ENCODE results near the gene DTYMK. TPM values are rescaled to one million over a fixed set of nuclear protein-coding genes. Genes with fewer than 3 reads are reported as not detected.

DTYMK gene
- polyA plus RNA-seq, 1 donor: 27.0 TPM

DNA sequence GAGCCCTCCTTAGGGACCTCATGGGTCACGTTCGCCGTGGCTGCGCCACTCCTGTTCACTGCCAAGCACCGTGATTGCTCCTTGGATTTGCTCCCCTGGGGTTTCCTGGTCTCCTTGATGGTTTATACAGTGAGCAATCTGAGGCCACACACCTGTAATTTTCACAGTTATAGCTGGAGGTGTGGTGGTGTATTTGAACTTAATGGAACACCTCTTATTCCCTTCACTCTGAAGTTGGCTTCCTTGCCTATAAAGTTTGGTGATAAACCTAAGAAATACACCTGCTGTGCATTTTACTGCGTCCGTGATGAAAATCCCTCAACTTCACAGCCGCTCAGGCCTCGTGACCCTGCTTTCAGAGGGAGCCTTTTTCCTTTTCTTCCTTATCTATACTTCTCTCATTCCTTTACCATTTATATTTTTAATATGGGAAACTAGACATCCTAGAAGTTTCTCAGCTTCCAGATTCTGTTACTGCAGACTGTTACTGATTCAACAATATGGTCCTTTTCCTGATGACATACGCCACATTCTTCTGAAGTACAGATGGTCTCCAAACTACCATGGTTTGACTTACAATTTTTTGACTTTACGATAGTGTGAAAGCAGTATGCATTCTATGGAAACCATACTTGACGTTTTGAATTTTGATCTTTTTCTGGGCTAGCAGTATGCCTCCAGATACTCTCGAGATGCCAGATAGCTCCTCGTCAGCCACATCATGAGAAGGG lies 40.5 kb downstream of the DTYMK start:
- no peak for DNase-seq

- no peak for DNase-seq
Observed at GRCh38 chr2:241645056-241645914, 41.3 kb downstream of the DTYMK start.

DNA sequence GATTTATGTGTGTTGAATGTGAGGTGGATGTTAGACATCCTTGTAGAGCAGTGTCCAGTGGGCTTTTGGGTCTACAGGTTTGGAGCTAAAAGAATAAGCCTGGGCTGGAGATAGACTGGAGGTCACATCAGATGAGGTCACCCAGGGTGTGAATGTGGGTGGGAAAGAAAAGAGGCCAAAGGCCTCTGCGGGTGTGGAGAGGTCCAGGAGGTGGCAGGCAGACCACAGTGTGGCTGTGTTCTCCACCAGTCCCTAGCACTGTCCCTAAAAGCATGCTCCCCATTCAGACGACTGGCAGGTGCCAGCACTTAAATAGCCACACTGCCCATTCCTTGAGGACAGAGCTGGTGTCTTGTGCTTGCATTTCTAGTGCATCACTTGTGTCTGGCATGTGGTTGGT lies 45.0 kb downstream of the DTYMK start:
- no peak for DNase-seq

DNA sequence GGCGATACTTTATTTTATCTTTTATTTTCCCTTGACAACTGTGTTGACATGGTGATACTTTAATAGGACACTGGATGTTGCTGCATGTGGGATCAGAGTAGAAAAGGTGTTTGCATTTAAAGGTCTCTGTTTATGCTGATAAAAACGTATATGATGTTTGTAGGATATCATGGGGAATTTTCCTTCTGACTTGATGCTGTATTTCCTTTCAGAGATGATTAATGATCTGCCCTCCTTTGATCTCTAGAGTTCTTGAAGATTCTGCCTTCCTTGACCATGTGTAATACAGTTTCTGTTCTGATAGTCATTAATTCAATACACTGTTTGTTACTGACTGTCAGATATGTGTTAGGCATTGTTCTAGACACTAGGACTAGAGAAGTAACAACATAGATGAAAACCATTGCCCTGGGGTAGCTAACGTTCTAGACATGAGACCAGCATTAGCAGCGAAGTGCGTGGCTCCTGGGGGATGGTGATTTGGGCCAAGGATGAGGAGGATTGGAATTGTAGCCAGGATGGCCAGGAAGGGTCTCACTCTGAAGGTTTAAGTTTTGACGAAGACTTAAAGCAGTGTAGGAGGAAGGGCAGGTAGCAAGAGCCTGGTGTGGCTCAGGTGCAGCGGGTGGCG lies 46.3 kb downstream of the DTYMK start:
- DNase-seq: no peak

- no peak for DNase-seq
Observed at GRCh38 chr2:241639385-241639784, 47.2 kb downstream of the DTYMK start.

GRCh38 chr2:241638940-241639339 lies 47.7 kb downstream of the DTYMK start:
- DNase-seq: no peak

DNA sequence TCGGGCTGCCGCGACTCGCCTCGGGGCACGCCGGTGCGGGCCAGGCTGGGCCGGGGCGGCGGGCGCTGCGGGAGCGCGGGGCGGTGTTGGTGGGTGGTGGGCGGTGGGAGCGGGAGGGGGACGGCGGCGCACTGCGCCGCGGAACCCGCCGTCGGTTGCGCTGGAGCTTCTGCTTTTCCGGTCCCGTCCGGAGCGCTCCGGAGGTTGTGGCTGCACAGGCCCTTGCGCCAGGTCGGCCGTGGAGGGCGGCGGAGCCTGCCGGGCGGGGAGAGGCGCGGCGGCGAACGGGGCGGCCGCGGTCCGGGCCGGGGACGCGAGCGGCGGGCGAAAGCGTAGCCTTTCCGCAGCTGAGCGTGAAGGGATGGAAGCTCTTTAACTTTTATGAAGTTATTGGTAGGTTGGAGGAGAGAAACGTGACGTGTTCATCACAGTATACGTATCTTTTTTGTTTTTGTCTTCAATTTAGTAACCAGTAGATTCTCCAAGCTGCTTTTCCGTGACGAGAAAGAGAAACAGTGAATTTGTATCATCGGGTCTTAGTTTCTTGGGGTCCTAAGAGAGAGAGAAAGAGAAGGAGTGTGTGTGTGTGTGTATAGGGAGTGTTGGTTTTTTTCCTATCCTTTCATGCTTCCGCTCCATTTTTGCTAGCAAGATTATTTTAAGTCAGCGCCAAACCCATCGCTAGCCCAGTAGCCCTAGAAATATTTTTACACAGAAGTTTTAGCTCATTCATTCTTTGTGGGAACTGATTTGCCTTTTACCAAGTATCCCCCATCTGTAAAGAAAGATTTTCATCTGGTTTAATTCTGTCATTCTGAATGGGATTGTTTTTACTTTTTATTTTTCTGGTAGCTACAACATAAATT lies 48.6 kb downstream of the DTYMK start:
- DNase-seq: no peak

GRCh38 chr2:241637018-241637794 lies 49.4 kb downstream of the DTYMK start, which contains the start of the genes ATG4B and THAP4:
TSS of gene ATG4B (plus strand) at chr2:241637693. CDS start at chr2:241637715, 22 bp downstream.
TSS of gene THAP4 (minus strand) at chr2:241637158. CDS start at chr2:241637017, 141 bp downstream.
- peak; percentile 95 for DNase-seq

GRCh38 chr2:241636182-241637017 lies 50.2 kb downstream of the DTYMK start:
- peak; percentile 45 for DNase-seq

GRCh38 chr2:241635756-241636155 lies 50.9 kb downstream of the DTYMK start:
- no peak for DNase-seq

GRCh38 chr2:241633561-241633960 lies 53.1 kb downstream of the DTYMK start:
- DNase-seq: no peak

DNA sequence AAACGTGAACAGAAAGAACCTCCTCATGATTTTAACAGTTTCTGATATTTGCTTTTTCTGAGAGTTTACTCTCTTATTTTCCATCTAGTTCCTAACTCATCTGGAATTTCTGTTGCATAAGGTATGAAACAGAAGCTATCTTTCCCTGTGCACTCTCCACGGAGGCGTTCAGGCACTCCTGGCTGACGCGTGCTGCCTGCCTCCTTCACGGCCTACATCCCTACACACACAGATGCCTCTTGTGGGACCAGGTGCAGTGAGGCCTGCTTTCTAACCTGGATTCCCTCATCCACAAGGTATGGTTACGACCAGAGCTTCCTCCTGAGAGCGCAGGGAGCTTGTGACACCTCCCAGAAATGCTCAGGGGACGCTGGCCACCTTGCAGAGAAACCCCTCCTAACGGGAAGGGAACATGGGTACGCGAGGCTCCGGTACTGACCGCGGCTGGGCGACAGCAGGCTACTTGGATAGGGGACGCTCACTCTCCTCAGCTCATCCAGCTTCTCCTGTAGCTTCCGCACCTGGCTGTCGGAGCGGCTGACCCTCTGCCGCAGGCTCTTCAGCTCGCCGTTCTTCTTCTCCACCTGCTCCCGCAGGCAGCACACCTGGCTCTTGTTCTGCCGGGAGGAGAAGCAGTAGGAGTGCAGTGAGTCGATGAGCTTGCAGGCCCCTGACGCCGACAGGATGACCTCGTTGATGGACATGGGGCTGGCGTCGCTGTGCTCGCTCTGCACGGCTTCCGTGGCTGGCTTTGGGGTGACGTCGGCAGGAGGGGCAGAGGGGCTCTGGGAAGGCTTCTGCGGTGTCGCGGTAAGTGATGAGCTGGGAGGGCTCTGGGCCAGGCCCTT lies 53.9 kb downstream of the DTYMK start:
- no peak for DNase-seq

- DNase-seq: no peak
Observed at GRCh38 chr2:241629762-241630435, 56.7 kb downstream of the DTYMK start.

DNA sequence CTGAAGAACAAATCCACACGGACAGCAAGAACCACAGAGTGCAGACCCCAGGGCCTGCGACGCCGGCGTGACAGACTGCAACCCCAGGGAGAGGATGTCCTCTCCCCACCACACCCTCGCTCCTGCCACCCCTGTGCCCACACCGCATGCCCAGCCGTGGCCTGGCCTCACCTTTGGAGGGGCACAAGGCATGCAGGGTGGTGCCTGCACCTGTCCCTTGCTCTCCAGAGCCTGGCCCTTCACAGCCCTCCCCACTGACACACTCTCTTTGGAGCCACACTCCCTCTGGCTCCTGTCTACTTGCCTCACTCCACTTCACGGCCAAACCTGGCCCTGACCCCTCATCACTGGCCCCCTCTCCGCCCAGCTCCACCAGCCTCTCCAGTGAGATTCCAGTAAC lies 58.9 kb downstream of the DTYMK start:
- no peak for DNase-seq
